ENCODE results near the gene SETD5.

SETD5 gene

DNA sequence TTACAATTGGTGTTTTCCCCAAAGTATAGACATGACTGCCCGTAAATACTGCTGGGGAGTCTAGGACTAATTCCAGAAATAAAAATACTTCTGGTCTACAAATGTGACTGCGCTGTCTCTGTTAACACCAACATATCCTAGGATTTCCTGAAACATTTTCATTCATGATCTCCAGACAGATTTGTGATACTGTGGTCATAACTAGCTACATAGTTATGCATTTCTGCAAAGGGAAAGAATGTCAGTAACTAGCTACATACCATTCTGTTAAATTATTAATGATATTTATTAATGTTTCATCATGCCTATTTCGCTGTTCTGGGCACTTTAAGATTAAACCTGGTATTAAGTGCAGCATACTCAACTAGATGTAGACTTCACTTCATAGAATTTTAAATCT is 33.3 kb downstream of the SETD5 start:
- TF ChIP-seq, protein P1, sequence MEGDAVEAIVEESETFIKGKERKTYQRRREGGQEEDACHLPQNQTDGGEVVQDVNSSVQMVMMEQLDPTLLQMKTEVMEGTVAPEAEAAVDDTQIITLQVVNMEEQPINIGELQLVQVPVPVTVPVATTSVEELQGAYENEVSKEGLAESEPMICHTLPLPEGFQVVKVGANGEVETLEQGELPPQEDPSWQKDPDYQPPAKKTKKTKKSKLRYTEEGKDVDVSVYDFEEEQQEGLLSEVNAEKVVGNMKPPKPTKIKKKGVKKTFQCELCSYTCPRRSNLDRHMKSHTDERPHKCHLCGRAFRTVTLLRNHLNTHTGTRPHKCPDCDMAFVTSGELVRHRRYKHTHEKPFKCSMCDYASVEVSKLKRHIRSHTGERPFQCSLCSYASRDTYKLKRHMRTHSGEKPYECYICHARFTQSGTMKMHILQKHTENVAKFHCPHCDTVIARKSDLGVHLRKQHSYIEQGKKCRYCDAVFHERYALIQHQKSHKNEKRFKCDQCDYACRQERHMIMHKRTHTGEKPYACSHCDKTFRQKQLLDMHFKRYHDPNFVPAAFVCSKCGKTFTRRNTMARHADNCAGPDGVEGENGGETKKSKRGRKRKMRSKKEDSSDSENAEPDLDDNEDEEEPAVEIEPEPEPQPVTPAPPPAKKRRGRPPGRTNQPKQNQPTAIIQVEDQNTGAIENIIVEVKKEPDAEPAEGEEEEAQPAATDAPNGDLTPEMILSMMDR (IDR thresholded peaks at IDR 0.05; ENCODE audit: control extremely low read depth, extremely low read depth, low read depth, missing control alignments), result no peak
- no peak for DNase-seq (ENCODE audit: extremely low spot score)
- ChIA-PET POLR2A (no interaction called here), CTCF (interaction anchor here (0.9 to 1.0 kb wide), 2 partner anchors 21 to 31 kb away, joined by 3 to 4 read pairs; no protein-coding TSS in a partner anchor)

DNA sequence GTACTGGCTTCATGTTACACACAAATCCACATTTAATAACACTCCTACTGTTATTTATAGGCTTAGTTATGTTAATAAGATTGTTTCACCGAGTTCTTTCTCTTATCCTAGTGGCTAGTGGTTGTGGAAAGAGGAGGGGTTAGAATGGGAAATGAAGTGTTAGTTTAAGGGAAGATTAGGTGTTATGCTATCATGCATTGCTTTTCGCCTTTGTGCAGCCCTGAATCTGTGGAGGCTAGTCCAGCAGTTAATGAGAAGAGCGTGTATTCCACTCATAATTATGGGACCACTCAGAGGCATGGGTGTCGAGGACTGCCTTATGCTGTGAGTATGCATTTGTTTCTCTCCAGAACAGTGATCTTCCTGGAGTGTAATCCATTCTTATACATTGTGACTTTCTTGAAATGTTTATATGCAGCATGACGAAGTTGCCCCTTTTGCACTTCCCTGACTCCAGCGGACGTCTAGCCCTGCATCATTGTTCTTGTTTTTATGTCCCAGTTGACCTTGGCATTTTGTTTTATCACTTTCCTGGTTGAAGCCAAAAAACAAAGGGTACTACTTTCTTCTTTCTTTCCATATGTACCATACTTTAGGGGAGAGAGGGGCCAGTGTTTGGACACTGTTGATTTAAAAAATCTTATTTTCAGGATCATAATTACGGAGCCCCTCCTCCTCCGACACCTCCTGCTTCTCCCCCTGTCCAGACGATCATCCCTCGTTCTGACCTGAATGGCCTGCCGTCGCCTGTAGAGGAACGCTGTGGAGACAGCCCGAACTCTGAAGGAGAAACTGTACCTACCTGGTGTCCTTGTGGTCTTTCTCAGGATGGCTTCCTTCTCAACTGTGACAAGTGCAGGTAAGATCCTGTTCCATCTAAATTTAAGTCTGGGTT is 36.5 kb downstream of the SETD5 start:
- CTCF ChIA-PET, result interaction anchor here (1.1 kb wide), 1 partner anchor 23 kb away, joined by 3 read pairs; no protein-coding TSS in a partner anchor
- no peak for DNase-seq (ENCODE audit: extremely low spot score)
- POLR2A ChIA-PET, result no interaction called here
- TF ChIP-seq, protein P1 (IDR thresholded peaks at IDR 0.05; ENCODE audit: control extremely low read depth, extremely low read depth, low read depth, missing control alignments), result no peak

DNA sequence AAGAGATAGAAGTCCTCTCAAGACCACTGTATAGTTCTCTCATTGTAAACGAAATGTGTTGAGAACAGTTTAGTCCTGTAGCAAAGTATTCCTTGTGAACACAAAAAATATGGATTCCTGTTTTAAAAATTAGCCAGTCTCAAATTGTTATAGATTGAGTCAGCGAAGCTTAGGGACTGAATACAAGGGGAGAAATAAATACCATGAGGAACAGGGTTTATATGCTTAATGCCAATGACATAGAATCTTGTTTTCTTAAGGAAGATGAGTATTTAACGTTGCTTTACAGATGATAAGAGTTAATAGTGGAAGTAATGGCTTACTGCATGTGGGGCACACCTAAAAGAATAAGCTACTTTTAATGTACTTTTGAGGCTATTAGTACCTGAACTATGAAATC is 37.9 kb downstream of the SETD5 start:
- ChIA-PET CTCF (interaction anchor here (1.0 to 1.6 kb wide), 4 partner anchors 8 to 82 kb away, joined by 4 to 6 read pairs (median 4); no protein-coding TSS in a partner anchor), POLR2A (interaction anchor here (0.7 kb wide), 2 partner anchors 11 to 47 kb away, joined by 4 read pairs; no protein-coding TSS in a partner anchor)
- DNase-seq (ENCODE audit: extremely low spot score), result no peak
- TF ChIP-seq, protein P1 (IDR thresholded peaks at IDR 0.05; ENCODE audit: control extremely low read depth, extremely low read depth, low read depth, missing control alignments), result no peak

DNA sequence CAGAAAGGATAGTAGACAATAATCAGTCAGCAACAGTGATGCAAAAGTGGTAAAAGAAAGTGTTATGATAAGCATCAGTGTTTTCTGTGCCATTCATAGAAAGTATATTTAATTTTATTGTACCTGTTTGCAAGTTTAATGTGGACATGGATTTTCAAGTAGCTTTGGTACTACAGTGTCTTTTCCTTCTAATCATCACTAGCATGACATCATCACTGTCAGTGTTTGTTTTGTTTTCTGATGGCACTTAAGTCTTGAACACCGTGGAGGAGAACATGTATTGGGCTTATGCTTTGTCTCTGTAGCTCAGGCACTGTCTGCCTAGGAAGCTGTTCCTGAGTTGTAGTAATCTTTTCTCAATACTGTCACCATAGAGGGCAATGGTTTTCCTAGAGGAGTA is 41.9 kb downstream of the SETD5 start:
- DNase-seq (ENCODE audit: extremely low spot score), result no peak
- TF ChIP-seq, protein P1 (IDR thresholded peaks at IDR 0.05; ENCODE audit: control extremely low read depth, extremely low read depth, low read depth, missing control alignments), result no peak
- ChIA-PET POLR2A (no interaction called here), CTCF (interaction anchor here (1.0 kb wide), 1 partner anchor 88 kb away, joined by 3 read pairs; no protein-coding TSS in a partner anchor)

DNA sequence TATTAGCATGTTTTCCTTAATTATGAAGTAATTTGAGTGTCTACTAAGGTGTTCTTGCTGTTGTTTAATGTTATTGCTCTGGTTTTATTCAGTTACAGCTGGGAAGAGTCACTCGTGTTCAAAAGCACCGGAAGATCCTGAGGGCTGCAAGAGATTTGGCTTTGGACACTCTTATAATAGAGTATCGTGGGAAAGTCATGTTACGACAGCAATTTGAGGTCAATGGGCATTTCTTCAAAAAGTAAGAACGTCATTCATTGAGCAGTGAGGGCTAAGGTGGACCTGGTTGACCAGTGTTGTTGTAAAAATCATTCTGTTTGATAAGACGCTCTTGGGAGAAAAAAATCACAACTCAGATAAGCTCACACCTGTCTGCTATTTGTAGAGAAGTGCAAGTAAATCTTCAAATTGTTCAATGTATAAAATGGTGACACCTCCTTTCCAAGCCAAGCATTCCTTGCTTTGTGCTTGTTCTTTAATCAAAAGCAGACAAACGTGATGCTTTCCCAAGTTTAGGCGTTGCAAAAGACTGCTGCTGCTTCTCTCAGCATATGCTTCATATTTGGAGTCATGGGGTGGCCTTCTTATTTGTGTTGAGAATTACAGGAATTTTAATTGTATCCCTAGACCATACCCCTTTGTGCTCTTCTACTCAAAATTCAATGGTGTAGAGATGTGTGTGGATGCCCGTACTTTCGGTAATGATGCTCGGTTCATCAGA is 44.2 kb downstream of the SETD5 start:
- DNase-seq (ENCODE audit: extremely low spot score), result no peak
- POLR2A ChIA-PET, result no interaction called here
- TF ChIP-seq, protein P1 (IDR thresholded peaks at IDR 0.05; ENCODE audit: control extremely low read depth, extremely low read depth, low read depth, missing control alignments), result no peak
- CTCF ChIA-PET, result interaction anchor here (0.7 kb wide), 1 partner anchor 27 kb away, joined by 3 read pairs; no protein-coding TSS in a partner anchor

DNA sequence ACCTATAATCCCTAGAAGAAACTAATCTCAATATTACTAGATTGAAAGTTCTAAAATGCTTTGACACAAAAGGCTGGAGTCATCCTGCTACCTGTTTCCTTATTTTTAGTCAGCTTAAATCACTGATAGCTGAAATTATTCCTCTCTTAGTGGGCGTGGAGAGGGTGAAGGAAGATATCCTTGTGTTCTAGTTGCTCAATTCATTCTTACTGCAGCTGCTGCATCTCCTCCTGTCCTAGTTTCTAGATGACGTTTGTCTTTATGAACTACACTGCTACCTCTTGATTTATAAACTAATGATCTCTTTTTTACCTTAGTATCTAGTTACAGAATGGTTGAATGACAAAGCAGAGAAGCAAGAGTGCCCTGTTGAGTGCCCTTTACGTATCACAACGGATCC is 50.7 kb downstream of the SETD5 start:
- TF ChIP-seq, protein P1 (IDR thresholded peaks at IDR 0.05; ENCODE audit: control extremely low read depth, extremely low read depth, low read depth, missing control alignments), result no peak
- ChIA-PET CTCF (interaction anchor here (1.8 kb wide), 1 partner anchor 21 kb away, joined by 5 read pairs; no protein-coding TSS in a partner anchor), POLR2A (no interaction called here)
- no peak for DNase-seq (ENCODE audit: extremely low spot score)
